H1 (cell line): ENCODE measurements around the gene PHF10. TPM values are rescaled to one million over a fixed set of nuclear protein-coding genes. Genes with fewer than 3 reads are reported as not detected.

Source experiments
- polyA plus RNA-seq, 7 experiments: library from polyadenylated mRNA; depleted of rRNA in 3 of 7; stranded (reverse) in 5 of 7; unstranded in 2 of 7; fragments of >200 nt in 5 of 7; fragments of 200-250 nt in 2 of 7; gene quantifications; 1 replicate in 5 of 7; 2 replicates in 1 of 7; 4 replicates in 1 of 7; pipeline versions ENCODE4 v1.2.1 to v1.2.3, GENCODE V29; 2011 to 2013; ENCODE audit warnings: missing spikeins in 2 of 7, mixed read lengths in 2 of 7
- total RNA-seq: library from RNA; stranded (reverse); fragmentation: NEBNext Ultra II Directional; extraction: Animal tissue kit (Norgen Biotek cat#: 25700); gene quantifications from 2 replicates; pipeline ENCODE4 v1.2.1, GENCODE V29; 2021

PHF10 gene
- total and polyA plus RNA-seq, 2 of the 8 experiments (the other 6 are each of a cell fraction or from before 2014, with no cell fraction given), result 15.6 to 51.1 TPM

Other genes starting within 250 kb of the PHF10 start
- gene WDR27, start 22.5 kb downstream of the PHF10 start, total RNA-seq, result 64.7 and 68.6 TPM in 2 replicates
- 53.6 and 77.6 TPM in 2 replicates for gene WDR27, start 22.5 kb downstream of the PHF10 start, polyA plus RNA-seq (2011; rRNA removed)
- 29.1 and 30.6 TPM in 2 replicates for gene C6orf120, start 22.4 kb downstream of the PHF10 start, total RNA-seq
- 16.2 and 21.2 TPM in 2 replicates for gene C6orf120, start 22.4 kb downstream of the PHF10 start, polyA plus RNA-seq (2011; rRNA removed)
- gene DYNLT2, start 27.1 kb upstream of the PHF10 start, total RNA-seq, result 1.6 and 1.8 TPM in 2 replicates
- gene DYNLT2, start 27.1 kb upstream of the PHF10 start, polyA plus RNA-seq (2011; rRNA removed), result 0.48 and 0.74 TPM in 2 replicates
- gene ERMARD, start 27.1 kb upstream of the PHF10 start, total RNA-seq, result 11.2 and 12.2 TPM in 2 replicates
- 25.6 and 27.3 TPM in 2 replicates for gene ERMARD, start 27.1 kb upstream of the PHF10 start, polyA plus RNA-seq (2011; rRNA removed)